Hepatocyte (in vitro differentiated cells): ENCODE measurements around the gene MPIG6B.

Experiments used
- EZH2 ChIP-seq: fragments of 200-600 bp; sonication (generic); IDR thresholded peaks from 2 replicates; pipeline ENCODE4 v1.6.1; 2016; ENCODE audit warnings: antibody characterized with exemption, mild to moderate bottlenecking, borderline replicate concordance
- TF ChIP-seq, protein P1 (sequence below): fragments of 200-600 bp; sonication (generic); IDR thresholded peaks from 2 replicates; pipeline ENCODE4 v1.5.1; 2016; ENCODE audit warnings: antibody characterized with exemption, mild to moderate bottlenecking; ENCODE audit not compliant: poor library complexity

DNA sequence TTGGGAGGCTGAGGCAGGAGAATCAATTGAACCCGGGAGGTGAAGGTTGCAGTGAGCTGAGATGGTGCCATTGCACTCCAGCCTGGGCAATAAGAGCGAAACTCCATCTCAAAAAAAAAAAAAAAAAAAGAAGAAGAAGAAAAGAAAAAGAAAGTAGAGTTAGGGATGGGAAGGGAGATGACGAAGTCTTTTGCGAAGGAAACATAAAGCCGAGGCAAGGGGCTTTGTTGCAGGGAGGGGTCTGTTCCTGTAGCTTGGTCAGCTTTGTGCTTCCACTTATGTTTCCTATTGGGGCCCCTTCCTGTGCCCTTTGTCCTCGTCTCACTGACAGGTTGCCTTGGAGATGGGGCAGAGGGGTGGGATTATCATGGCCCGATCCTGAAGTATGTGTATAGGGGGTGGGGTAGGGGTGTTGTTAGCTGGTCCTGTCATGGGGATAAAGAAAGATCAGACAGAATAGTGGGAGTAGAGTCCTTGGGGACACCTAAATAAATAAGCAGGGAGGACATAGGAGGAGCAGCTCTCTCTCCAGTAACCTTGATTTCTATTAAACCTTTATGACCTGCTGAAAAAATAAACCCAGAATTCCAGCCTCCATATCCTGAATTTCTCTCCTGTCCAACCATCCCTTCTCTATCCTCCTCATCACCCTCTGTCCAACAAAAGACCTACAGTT is 14.3 kb downstream of the MPIG6B start:
- TF ChIP-seq, protein P1, sequence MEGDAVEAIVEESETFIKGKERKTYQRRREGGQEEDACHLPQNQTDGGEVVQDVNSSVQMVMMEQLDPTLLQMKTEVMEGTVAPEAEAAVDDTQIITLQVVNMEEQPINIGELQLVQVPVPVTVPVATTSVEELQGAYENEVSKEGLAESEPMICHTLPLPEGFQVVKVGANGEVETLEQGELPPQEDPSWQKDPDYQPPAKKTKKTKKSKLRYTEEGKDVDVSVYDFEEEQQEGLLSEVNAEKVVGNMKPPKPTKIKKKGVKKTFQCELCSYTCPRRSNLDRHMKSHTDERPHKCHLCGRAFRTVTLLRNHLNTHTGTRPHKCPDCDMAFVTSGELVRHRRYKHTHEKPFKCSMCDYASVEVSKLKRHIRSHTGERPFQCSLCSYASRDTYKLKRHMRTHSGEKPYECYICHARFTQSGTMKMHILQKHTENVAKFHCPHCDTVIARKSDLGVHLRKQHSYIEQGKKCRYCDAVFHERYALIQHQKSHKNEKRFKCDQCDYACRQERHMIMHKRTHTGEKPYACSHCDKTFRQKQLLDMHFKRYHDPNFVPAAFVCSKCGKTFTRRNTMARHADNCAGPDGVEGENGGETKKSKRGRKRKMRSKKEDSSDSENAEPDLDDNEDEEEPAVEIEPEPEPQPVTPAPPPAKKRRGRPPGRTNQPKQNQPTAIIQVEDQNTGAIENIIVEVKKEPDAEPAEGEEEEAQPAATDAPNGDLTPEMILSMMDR = no peak
- TF ChIP-seq EZH2 = no peak
